KMS-11 (cell line): ENCODE data around the gene XPR1.

Source experiments
- H2AFZ ChIP-seq: fragments of 200-600 bp; sonication (generic); 2 replicates; pipeline ENCODE4 v1.6.1; 2016; ENCODE audit warnings: antibody characterized with exemption, mixed run types, low read depth
- H3K27ac ChIP-seq: fragments of 200-600 bp; sonication (generic); 2 replicates; pipeline ENCODE4 v1.6.1; 2016; ENCODE audit warnings: mild to moderate bottlenecking, mixed run types
- H3K27me3 ChIP-seq: fragments of 200-600 bp; sonication (generic); 2 replicates; pipeline ENCODE4 v1.6.1; 2017; ENCODE audit warnings: mild to moderate bottlenecking, low read depth, mixed run types, moderate library complexity; ENCODE audit not compliant: insufficient read depth
- H3K36me3 ChIP-seq: fragments of 200-600 bp; sonication (generic); 2 replicates; pipeline ENCODE4 v1.6.1; 2017; ENCODE audit warnings: mild to moderate bottlenecking, mixed run types; ENCODE audit not compliant: insufficient read depth
- H3K4me1 ChIP-seq: fragments of 200-600 bp; sonication (generic); 2 replicates; pipeline ENCODE4 v1.6.1; 2016; ENCODE audit warnings: mild to moderate bottlenecking, low read depth, mixed run types; ENCODE audit not compliant: poor library complexity, severe bottlenecking
- H3K4me2 ChIP-seq: fragments of 200-600 bp; sonication (generic); 2 replicates; pipeline ENCODE4 v1.7.0; 2016; ENCODE audit warnings: mild to moderate bottlenecking, mixed run types
- H3K4me3 ChIP-seq: fragments of 200-600 bp; sonication (generic); IDR thresholded peaks from 2 replicates; pipeline ENCODE4 v1.6.1; 2017; ENCODE audit warnings: low read depth, low read length, mixed read lengths; ENCODE audit not compliant: insufficient read depth
- H3K79me2 ChIP-seq: fragments of 200-600 bp; sonication (generic); 2 replicates; pipeline ENCODE4 v1.6.1; 2016; ENCODE audit warnings: low read depth, mixed run types; ENCODE audit not compliant: insufficient read depth
- H3K9ac ChIP-seq: fragments of 200-600 bp; sonication (generic); 2 replicates; pipeline ENCODE4 v1.6.1; 2016; ENCODE audit warnings: mild to moderate bottlenecking, mixed run types
- H4K20me1 ChIP-seq: fragments of 200-600 bp; sonication (generic); 2 replicates; pipeline ENCODE4 v1.6.1; 2016; ENCODE audit warnings: mild to moderate bottlenecking, mixed run types; ENCODE audit not compliant: insufficient read depth
- CTCF ChIP-seq: fragments of 200-600 bp; sonication (generic); conservative IDR thresholded peaks from 2 replicates; pipeline ENCODE4 v1.6.1; 2017; ENCODE audit warnings: low read depth, mild to moderate bottlenecking, antibody characterized with exemption, low read length, moderate library complexity, mixed read lengths

Gene XPR1

GRCh38 chr1:180838535-180838934, 206.7 kb downstream of the XPR1 start:
- Histone ChIP-seq H3K36me3 (no peaks in the 10 kb centered on the region; the same call in 1 of the 2 replicates), H3K4me1 (no peaks in the 10 kb centered on the region), H2AFZ (no peak overlapping the region), H3K27me3 (no peaks in the 10 kb centered on the region), H3K4me2 (no peak overlapping the region), H3K9ac (no peak overlapping the region), H3K79me2 (no peaks in the 10 kb centered on the region), H3K4me3 (no peak overlapping the region), H4K20me1 (no peaks in the 10 kb centered on the region), H3K27ac (no peak overlapping the region)
- TF ChIP-seq CTCF, result no peak

- no peaks in the 10 kb centered on the region for H3K27me3 ChIP-seq
Measured at GRCh38 chr1:180839547-180839946, 207.7 kb downstream of the XPR1 start.

GRCh38 chr1:180841415-180841814, 209.6 kb downstream of the XPR1 start:
- Histone ChIP-seq H2AFZ (no peak overlapping the region), H3K79me2 (no peaks in the 10 kb centered on the region), H3K9ac (no peak overlapping the region), H3K36me3 (no peaks in the 10 kb centered on the region; the same call in 1 of the 2 replicates), H3K27ac (no peak overlapping the region), H4K20me1 (no peaks in the 10 kb centered on the region), H3K27me3 (no peaks in the 10 kb centered on the region), H3K4me1 (no peaks in the 10 kb centered on the region), H3K4me2 (no peak overlapping the region), H3K4me3 (no peak overlapping the region)
- no peak for TF ChIP-seq CTCF

More at GRCh38 chr1:180839547-180839946, 207.7 kb downstream of the XPR1 start:
- Histone ChIP-seq H3K36me3 (no peaks in the 10 kb centered on the region; the same call in 1 of the 2 replicates), H3K79me2 (no peaks in the 10 kb centered on the region), H2AFZ (no peak overlapping the region), H3K9ac (no peak overlapping the region), H3K4me2 (no peak overlapping the region), H3K4me1 (no peaks in the 10 kb centered on the region), H4K20me1 (no peaks in the 10 kb centered on the region), H3K27ac (no peak overlapping the region), H3K4me3 (no peak overlapping the region)
- no peak for TF ChIP-seq CTCF

- Histone ChIP-seq H3K9ac (no peak overlapping the region), H3K27me3 (no peaks in the 10 kb centered on the region), H4K20me1 (no peaks in the 10 kb centered on the region), H3K27ac (no peak overlapping the region), H3K79me2 (no peaks in the 10 kb centered on the region), H3K4me1 (no peaks in the 10 kb centered on the region), H2AFZ (no peak overlapping the region), H3K4me3 (no peak overlapping the region), H3K4me2 (no peak overlapping the region), H3K36me3 (no peaks in the 10 kb centered on the region; the same call in 1 of the 2 replicates)
- no peak for TF ChIP-seq CTCF
Measured at GRCh38 chr1:180842052-180842451, 210.2 kb downstream of the XPR1 start.
